ENCODE results near the gene MME. TPM values are rescaled to one million over a fixed set of nuclear protein-coding genes. Genes with fewer than 3 reads are reported as not detected.

MME gene
- total RNA-seq, 2 experiments from 2014 or later: 0.69 to 1.8 TPM

GRCh38 chr3:155080692-155081091 is 573 bp downstream of the MME start:
- intact Hi-C loops (cut with DNase I, micrococcal nuclease): no loop called here
- H3K4me1 Mint-ChIP-seq (ENCODE audit: low read depth): peaks cover 16% of the 10 kb centered on the region
- ATAC-seq (ENCODE audit: poor library complexity) (no peak), DNase-seq (no peak)
- H3K9me3 Mint-ChIP-seq: no peaks in the 10 kb centered on the region
- CTCF ChIA-PET: no interaction called here
- no peak overlapping the region for H3K27ac ChIP-seq (ENCODE audit: low read depth in 1 of 2, low read length in 2 of 2)
- H3K36me3 ChIP-seq (ENCODE audit: insufficient read depth, low read length): no peaks in the 10 kb centered on the region
- H3K9me3 ChIP-seq (ENCODE audit: control insufficient read depth in 1 of 2, insufficient read depth in 1 of 2, low read length in 2 of 2): peaks cover 0 to 7% of the 10 kb centered on the region in 2 experiments
- H3K4me3 ChIP-seq (ENCODE audit: low read length): no peak overlapping the region
- no peaks in the 10 kb centered on the region for H3K36me3 Mint-ChIP-seq (ENCODE audit: low read depth)
- TF ChIP-seq CTCF (IDR thresholded peaks at IDR 0.05): no peak
- H3K4me1 ChIP-seq (ENCODE audit: insufficient read depth, low read length): peaks cover 7% of the 10 kb centered on the region
- H3K27me3 Mint-ChIP-seq: peaks cover 52% of the 10 kb centered on the region
- H3K27ac Mint-ChIP-seq: no peak overlapping the region
- H3K27me3 ChIP-seq (ENCODE audit: control insufficient read depth in 1 of 2, insufficient read depth in 2 of 2, low read length in 2 of 2): peaks cover 11 to 45% of the 10 kb centered on the region in 2 experiments
- peak overlapping the region; percentile 48 for H3K4me3 Mint-ChIP-seq
- POLR2A ChIA-PET: no interaction called here

- Mint-ChIP-seq H3K9me3 (no peaks in the 10 kb centered on the region), H3K27me3 (peaks cover 39% of the 10 kb centered on the region), H3K36me3 (ENCODE audit: low read depth) (no peaks in the 10 kb centered on the region), H3K4me1 (ENCODE audit: low read depth) (peaks cover 16% of the 10 kb centered on the region), H3K4me3 (no peak overlapping the region), H3K27ac (no peak overlapping the region)
- H3K27me3 ChIP-seq (ENCODE audit: control insufficient read depth in 1 of 2, insufficient read depth in 2 of 2, low read length in 2 of 2): peaks cover 11 to 40% of the 10 kb centered on the region in 2 experiments
- H3K36me3 ChIP-seq (ENCODE audit: insufficient read depth, low read length): no peaks in the 10 kb centered on the region
- ChIA-PET POLR2A (no interaction called here), CTCF (no interaction called here)
- DNase-seq (no peak), ATAC-seq (ENCODE audit: poor library complexity) (no peak)
- no peak for TF ChIP-seq CTCF (IDR thresholded peaks at IDR 0.05)
- no peak overlapping the region for H3K27ac ChIP-seq (ENCODE audit: low read depth in 1 of 2, low read length in 2 of 2)
- intact Hi-C loops (cut with DNase I, micrococcal nuclease): no loop called here
- H3K9me3 ChIP-seq (ENCODE audit: control insufficient read depth in 1 of 2, insufficient read depth in 1 of 2, low read length in 2 of 2): peaks cover 0 to 7% of the 10 kb centered on the region in 2 experiments
- peaks cover 7% of the 10 kb centered on the region for H3K4me1 ChIP-seq (ENCODE audit: insufficient read depth, low read length)
- H3K4me3 ChIP-seq (ENCODE audit: low read length): no peak overlapping the region
Measured at GRCh38 chr3:155083313-155083905, 3.3 kb downstream of the MME start.

GRCh38 chr3:155084567-155084966 is 4.4 kb downstream of the MME start:
- no peak for DNase-seq
- no peak overlapping the region for H3K4me3 Mint-ChIP-seq
- H3K27me3 ChIP-seq (ENCODE audit: control insufficient read depth in 1 of 2, insufficient read depth in 2 of 2, low read length in 2 of 2): peaks cover 7 to 32% of the 10 kb centered on the region in 2 experiments
- CTCF ChIA-PET: no interaction called here
- no peak overlapping the region for H3K4me3 ChIP-seq (ENCODE audit: low read length)
- intact Hi-C loops (cut with DNase I, micrococcal nuclease): no loop called here
- no peak overlapping the region for H3K27ac ChIP-seq (ENCODE audit: low read depth in 1 of 2, low read length in 2 of 2)
- H3K9me3 ChIP-seq (ENCODE audit: control insufficient read depth in 1 of 2, insufficient read depth in 1 of 2, low read length in 2 of 2): peaks cover 0 to 7% of the 10 kb centered on the region in 2 experiments
- peaks cover 11% of the 10 kb centered on the region for H3K4me1 Mint-ChIP-seq (ENCODE audit: low read depth)
- no peaks in the 10 kb centered on the region for H3K36me3 ChIP-seq (ENCODE audit: insufficient read depth, low read length)
- H3K27me3 Mint-ChIP-seq: peaks cover 29% of the 10 kb centered on the region
- no peaks in the 10 kb centered on the region for H3K36me3 Mint-ChIP-seq (ENCODE audit: low read depth)
- no peaks in the 10 kb centered on the region for H3K9me3 Mint-ChIP-seq
- ATAC-seq (ENCODE audit: poor library complexity): no peak
- POLR2A ChIA-PET: no interaction called here
- H3K4me1 ChIP-seq (ENCODE audit: insufficient read depth, low read length): peaks cover 7% of the 10 kb centered on the region
- H3K27ac Mint-ChIP-seq: no peak overlapping the region
- TF ChIP-seq CTCF (IDR thresholded peaks at IDR 0.05): no peak
